ENCODE measurements around the gene INPP5A.
A peak's percentile ranks its signal among the peaks of the same experiment; 100 is the strongest.
"Not testable (repeated sequence)": the region's sequence is repeated elsewhere in the genome, so short reads cannot be mapped to it uniquely, and the experiment has no call there.

Gene INPP5A

DNA sequence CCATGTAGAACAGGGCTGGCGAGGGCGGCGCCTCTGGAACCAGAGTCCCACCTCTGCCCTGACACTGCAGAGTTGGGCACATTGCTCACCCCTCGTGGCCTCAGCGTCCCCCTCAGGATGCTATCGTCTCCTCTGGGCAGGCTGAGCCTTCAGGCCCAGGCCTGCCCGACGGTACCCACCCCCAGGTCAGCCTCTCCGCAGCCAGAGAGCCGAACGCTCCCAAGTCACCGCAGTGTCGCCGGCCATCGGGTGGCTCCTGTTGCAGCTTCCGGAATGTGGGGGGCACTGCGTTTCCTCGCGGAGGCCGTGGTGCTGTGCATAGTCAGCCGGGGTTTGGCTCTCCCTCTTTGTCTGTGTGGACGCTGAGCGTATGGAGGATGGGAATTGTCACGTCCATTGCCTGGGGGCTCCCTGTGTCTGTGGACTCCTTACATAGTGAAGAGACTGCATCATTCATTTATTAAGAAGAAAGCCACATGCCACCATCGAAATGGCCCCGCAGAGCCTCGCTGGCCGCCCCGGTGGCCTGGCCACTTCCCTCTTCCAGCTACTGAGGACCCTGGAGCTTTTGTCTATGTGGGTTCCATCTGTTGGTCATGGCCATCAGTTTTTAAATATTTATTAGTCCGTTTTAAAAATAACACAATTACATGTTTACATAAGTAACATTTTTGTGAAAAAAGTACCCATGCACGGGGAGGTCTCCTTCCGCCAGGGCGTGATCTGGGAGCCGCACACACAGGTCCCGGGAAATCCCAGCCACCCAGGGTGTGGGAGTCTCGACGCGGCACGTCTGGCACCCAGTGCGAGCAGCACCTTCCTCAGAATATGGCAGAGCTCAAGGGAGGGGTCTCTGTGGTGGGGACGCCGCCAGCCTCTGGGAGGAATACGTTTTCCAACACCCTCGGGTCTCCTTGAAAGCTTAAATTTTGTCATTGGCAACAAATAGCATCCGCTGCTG lies 232.8 kb downstream of the INPP5A start:
- WGBS (ENCODE audit: insufficient coverage): 98% methylated on average over 35 of the region's 45 CpGs
- POLR2A ChIA-PET: no interaction called here

GRCh38 chr10:132772816-132773215 lies 235.2 kb downstream of the INPP5A start:
- CTCF ChIA-PET; H3K27ac ChIP-seq (ENCODE audit: insufficient read depth in 1 of 2, low read depth in 1 of 2, low read length in 2 of 2, poor library complexity in 1 of 2, severe bottlenecking in 2 of 2); H3K4me1 ChIP-seq (ENCODE audit: control extremely low read depth in 1 of 4, control insufficient read depth in 4 of 4, insufficient read depth in 4 of 4, low read length in 3 of 4); POLR2A ChIA-PET; H3K27me3 ChIP-seq (replicated peaks in 2 of 5; ENCODE audit: control insufficient read depth in 4 of 5, insufficient read depth in 5 of 5, low read length in 4 of 5); H3K4me3 ChIP-seq (ENCODE audit: control insufficient read depth in 1 of 7, extremely low read depth in 1 of 7, insufficient read depth in 4 of 7, low read depth in 2 of 7, low read length in 6 of 7): not testable (repeated sequence)
- DNase-seq: peak in 1 of 3 donors; percentile 16
- 100% methylated on average over 14 of the region's 25 CpGs for WGBS (ENCODE audit: insufficient coverage)
- Histone ChIP-seq H3K9me3 (ENCODE audit: control extremely low read depth in 1 of 5, control insufficient read depth in 4 of 5, insufficient read depth in 2 of 5, low read depth in 1 of 5, low read length in 4 of 5) (peaks cover 0 to 13% (median 11%) of the 10 kb centered on the region in 5 experiments), H3K36me3 (ENCODE audit: control insufficient read depth in 4 of 4, insufficient read depth in 4 of 4, low read length in 3 of 4) (peaks cover 3 to 50% (median 24%) of the 10 kb centered on the region in 4 experiments)

More for the DNA sequence above, 232.8 kb downstream of the INPP5A start:
- H3K9me3 ChIP-seq (ENCODE audit: control extremely low read depth in 1 of 5, control insufficient read depth in 4 of 5, insufficient read depth in 2 of 5, low read depth in 1 of 5, low read length in 4 of 5): peaks cover 0 to 13% (median 11%) of the 10 kb centered on the region in 5 experiments
- no peaks in the 10 kb centered on the region for H3K27me3 ChIP-seq (replicated peaks in 2 of 5; ENCODE audit: control insufficient read depth in 4 of 5, insufficient read depth in 5 of 5, low read length in 4 of 5)
- CTCF ChIA-PET: no interaction called here
- H3K27ac ChIP-seq (ENCODE audit: insufficient read depth in 1 of 2, low read depth in 1 of 2, low read length in 2 of 2, poor library complexity in 1 of 2, severe bottlenecking in 2 of 2): no peak overlapping the region
- H3K4me3 ChIP-seq (ENCODE audit: control insufficient read depth in 1 of 7, extremely low read depth in 1 of 7, insufficient read depth in 4 of 7, low read depth in 2 of 7, low read length in 6 of 7): no peak overlapping the region
- no peak for DNase-seq
- peaks cover 3 to 52% (median 31%) of the 10 kb centered on the region in 4 experiments for H3K36me3 ChIP-seq (ENCODE audit: control insufficient read depth in 4 of 4, insufficient read depth in 4 of 4, low read length in 3 of 4)
- H3K4me1 ChIP-seq (ENCODE audit: control extremely low read depth in 1 of 4, control insufficient read depth in 4 of 4, insufficient read depth in 4 of 4, low read length in 3 of 4): no peaks in the 10 kb centered on the region

DNA sequence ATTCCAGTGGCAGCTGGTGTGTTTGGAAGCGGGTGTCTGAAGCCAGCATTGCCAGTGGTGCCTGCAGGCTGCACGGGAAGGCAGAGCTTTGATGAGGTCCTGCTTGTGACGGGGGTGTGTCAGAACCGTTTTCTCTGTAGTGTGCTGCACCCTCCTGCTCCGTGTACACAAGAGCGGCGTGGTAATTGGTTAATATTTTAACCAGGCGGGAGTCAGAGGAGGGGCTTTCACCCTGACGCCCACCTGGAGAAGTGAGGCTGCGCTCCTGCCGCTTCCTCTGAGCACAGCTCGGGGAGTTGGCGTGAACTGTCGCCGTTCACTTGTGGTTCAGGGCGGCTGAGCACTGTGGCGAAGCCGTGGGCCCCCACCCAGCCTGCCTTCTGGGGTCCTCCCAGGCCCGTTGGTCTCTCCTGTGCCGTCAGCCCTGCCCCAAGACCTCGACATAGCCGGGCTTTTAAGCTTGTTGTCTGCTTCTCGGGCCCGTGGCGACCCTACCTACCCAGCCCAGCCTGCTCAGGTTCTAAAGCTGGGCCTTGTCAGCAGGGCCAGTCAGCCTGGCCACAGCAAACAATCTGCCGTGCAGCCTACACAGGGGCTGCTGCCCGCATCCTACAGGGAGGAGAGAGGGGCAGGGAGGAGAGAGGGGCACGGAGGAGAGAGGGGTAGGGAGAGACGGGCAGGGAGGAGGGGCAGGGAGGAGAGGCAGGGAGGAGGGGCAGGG lies 236.8 kb downstream of the INPP5A start:
- Histone ChIP-seq H3K4me3 (ENCODE audit: control insufficient read depth in 1 of 7, extremely low read depth in 1 of 7, insufficient read depth in 4 of 7, low read depth in 2 of 7, low read length in 6 of 7) (no peak overlapping the region), H3K27me3 (replicated peaks in 2 of 5; ENCODE audit: control insufficient read depth in 4 of 5, insufficient read depth in 5 of 5, low read length in 4 of 5) (no peaks in the 10 kb centered on the region), H3K27ac (ENCODE audit: insufficient read depth in 1 of 2, low read depth in 1 of 2, low read length in 2 of 2, poor library complexity in 1 of 2, severe bottlenecking in 2 of 2) (no peak overlapping the region), H3K4me1 (ENCODE audit: control extremely low read depth in 1 of 4, control insufficient read depth in 4 of 4, insufficient read depth in 4 of 4, low read length in 3 of 4) (no peaks in the 10 kb centered on the region), H3K36me3 (ENCODE audit: control insufficient read depth in 4 of 4, insufficient read depth in 4 of 4, low read length in 3 of 4) (peaks cover 3 to 48% (median 16%) of the 10 kb centered on the region in 4 experiments), H3K9me3 (ENCODE audit: control extremely low read depth in 1 of 5, control insufficient read depth in 4 of 5, insufficient read depth in 2 of 5, low read depth in 1 of 5, low read length in 4 of 5) (peaks cover 0 to 5% (median 0%) of the 10 kb centered on the region in 5 experiments)
- no peak for DNase-seq
- ChIA-PET CTCF (interaction anchor here (1.3 kb wide), 1 partner anchor 9 kb away, joined by 3 read pairs; no protein-coding TSS in a partner anchor), POLR2A (no interaction called here)
- WGBS (ENCODE audit: insufficient coverage): 96% methylated on average over 24 of the region's 29 CpGs

- Histone ChIP-seq H3K27ac (ENCODE audit: insufficient read depth in 1 of 2, low read depth in 1 of 2, low read length in 2 of 2, poor library complexity in 1 of 2, severe bottlenecking in 2 of 2) (no peak overlapping the region), H3K9me3 (ENCODE audit: control extremely low read depth in 1 of 5, control insufficient read depth in 4 of 5, insufficient read depth in 2 of 5, low read depth in 1 of 5, low read length in 4 of 5) (peaks cover 0 to 3% (median 0%) of the 10 kb centered on the region in 5 experiments), H3K4me1 (ENCODE audit: control extremely low read depth in 1 of 4, control insufficient read depth in 4 of 4, insufficient read depth in 4 of 4, low read length in 3 of 4) (no peaks in the 10 kb centered on the region), H3K27me3 (replicated peaks in 2 of 5; ENCODE audit: control insufficient read depth in 4 of 5, insufficient read depth in 5 of 5, low read length in 4 of 5) (no peaks in the 10 kb centered on the region), H3K4me3 (ENCODE audit: control insufficient read depth in 1 of 7, extremely low read depth in 1 of 7, insufficient read depth in 4 of 7, low read depth in 2 of 7, low read length in 6 of 7) (no peak overlapping the region), H3K36me3 (ENCODE audit: control insufficient read depth in 4 of 4, insufficient read depth in 4 of 4, low read length in 3 of 4) (peaks cover 2 to 51% (median 20%) of the 10 kb centered on the region in 4 experiments)
- ChIA-PET POLR2A (no interaction called here), CTCF (interaction anchor here (1.1 to 1.3 kb wide), 2 partner anchors 8 to 28 kb away, joined by 3 read pairs; no protein-coding TSS in a partner anchor)
- no peak for DNase-seq
- 97% methylated on average over 16 of the region's 22 CpGs for WGBS (ENCODE audit: insufficient coverage)
Measured at GRCh38 chr10:132774902-132775863, 237.6 kb downstream of the INPP5A start.

DNA sequence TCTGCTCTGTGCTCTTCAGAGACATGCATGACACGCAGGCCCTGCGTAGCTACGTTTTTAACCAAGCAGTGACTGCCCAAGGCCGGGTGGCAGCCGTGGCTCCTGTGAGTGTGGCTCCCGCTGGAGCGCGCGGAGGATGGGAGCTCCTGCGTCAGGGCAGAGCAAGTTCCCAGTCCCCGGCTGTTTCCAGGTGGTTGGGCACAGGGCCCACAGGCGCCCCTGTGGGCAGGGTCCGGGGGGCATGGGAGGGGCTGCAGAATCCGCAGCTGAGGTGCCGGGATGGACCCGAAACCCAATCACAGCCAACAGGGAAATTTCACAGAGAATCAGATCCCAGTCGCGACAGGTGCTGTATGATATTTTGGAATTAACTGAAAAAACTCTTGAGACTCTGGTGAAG lies 238.6 kb downstream of the INPP5A start:
- Histone ChIP-seq H3K4me3 (ENCODE audit: control insufficient read depth in 1 of 7, extremely low read depth in 1 of 7, insufficient read depth in 4 of 7, low read depth in 2 of 7, low read length in 6 of 7) (no peak overlapping the region), H3K27me3 (replicated peaks in 2 of 5; ENCODE audit: control insufficient read depth in 4 of 5, insufficient read depth in 5 of 5, low read length in 4 of 5) (peaks cover 0 to under 1% (median 0%) of the 10 kb centered on the region in 5 experiments), H3K36me3 (ENCODE audit: control insufficient read depth in 4 of 4, insufficient read depth in 4 of 4, low read length in 3 of 4) (peaks cover 0 to 47% (median 18%) of the 10 kb centered on the region in 4 experiments), H3K4me1 (ENCODE audit: control extremely low read depth in 1 of 4, control insufficient read depth in 4 of 4, insufficient read depth in 4 of 4, low read length in 3 of 4) (no peaks in the 10 kb centered on the region), H3K27ac (ENCODE audit: insufficient read depth in 1 of 2, low read depth in 1 of 2, low read length in 2 of 2, poor library complexity in 1 of 2, severe bottlenecking in 2 of 2) (no peak overlapping the region), H3K9me3 (ENCODE audit: control extremely low read depth in 1 of 5, control insufficient read depth in 4 of 5, insufficient read depth in 2 of 5, low read depth in 1 of 5, low read length in 4 of 5) (peaks cover 0 to 3% (median 0%) of the 10 kb centered on the region in 5 experiments)
- WGBS (ENCODE audit: insufficient coverage): 96% methylated on average over 15 of the region's 18 CpGs
- ChIA-PET CTCF (interaction anchor here (1.1 kb wide), 1 partner anchor 27 kb away, joined by 3 read pairs; no protein-coding TSS in a partner anchor), POLR2A (no interaction called here)
- no peak for DNase-seq

DNA sequence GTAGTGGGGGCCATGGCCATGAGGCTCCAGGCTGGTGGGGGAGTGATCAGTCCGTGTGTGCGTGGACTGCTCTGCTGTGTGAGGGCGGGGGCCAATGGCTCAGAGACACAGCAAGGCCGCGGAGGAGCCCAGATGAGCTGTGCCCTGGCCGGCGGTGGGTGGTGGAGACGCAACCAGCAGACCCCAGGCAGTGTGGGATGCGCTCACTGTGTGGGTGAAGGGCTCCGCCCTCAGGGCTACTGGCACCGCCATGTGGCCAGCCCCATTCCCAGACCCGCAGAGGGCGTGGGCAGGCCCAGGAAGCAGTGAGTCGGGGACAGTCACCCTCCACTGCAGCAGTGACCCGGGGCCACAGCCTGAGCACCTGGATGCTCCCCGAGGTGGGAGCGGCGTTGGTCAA lies 239.2 kb downstream of the INPP5A start:
- WGBS (ENCODE audit: insufficient coverage): 96% methylated on average over 13 of the region's 18 CpGs

More for the DNA sequence above, 239.2 kb downstream of the INPP5A start:
- POLR2A ChIA-PET: no interaction called here
- H3K36me3 ChIP-seq (ENCODE audit: control insufficient read depth in 4 of 4, insufficient read depth in 4 of 4, low read length in 3 of 4): peaks cover 0 to 48% (median 19%) of the 10 kb centered on the region in 4 experiments
- CTCF ChIA-PET: interaction anchor here (1.1 kb wide), 1 partner anchor 26 kb away, joined by 3 read pairs; no protein-coding TSS in a partner anchor
- H3K4me1 ChIP-seq (ENCODE audit: control extremely low read depth in 1 of 4, control insufficient read depth in 4 of 4, insufficient read depth in 4 of 4, low read length in 3 of 4): no peaks in the 10 kb centered on the region
- no peak overlapping the region for H3K4me3 ChIP-seq (ENCODE audit: control insufficient read depth in 1 of 7, extremely low read depth in 1 of 7, insufficient read depth in 4 of 7, low read depth in 2 of 7, low read length in 6 of 7)
- peaks cover 0 to 7% (median 0%) of the 10 kb centered on the region in 5 experiments for H3K27me3 ChIP-seq (replicated peaks in 2 of 5; ENCODE audit: control insufficient read depth in 4 of 5, insufficient read depth in 5 of 5, low read length in 4 of 5)
- no peak overlapping the region for H3K27ac ChIP-seq (ENCODE audit: insufficient read depth in 1 of 2, low read depth in 1 of 2, low read length in 2 of 2, poor library complexity in 1 of 2, severe bottlenecking in 2 of 2)
- no peaks in the 10 kb centered on the region for H3K9me3 ChIP-seq (ENCODE audit: control extremely low read depth in 1 of 5, control insufficient read depth in 4 of 5, insufficient read depth in 2 of 5, low read depth in 1 of 5, low read length in 4 of 5)
- no peak for DNase-seq

All from common myeloid progenitor, CD34-positive (primary cell).